MM.1S (cell line): ENCODE data around the gene MEG3.

Experiments
- EZH2 ChIP-seq: fragments of 300-600 bp; sonication (generic); optimal IDR thresholded peaks from 2 replicates; pipeline ENCODE3; 2017; ENCODE audit warnings: low read depth, mild to moderate bottlenecking, antibody characterized with exemption, low read length, mixed read lengths
- TF ChIP-seq, protein P1 (sequence below): fragments of 300-600 bp; sonication (generic); IDR thresholded peaks from 2 replicates; pipeline ENCODE4 v1.5.1; 2016; ENCODE audit warnings: antibody characterized with exemption, low read length, mixed read lengths

DNA sequence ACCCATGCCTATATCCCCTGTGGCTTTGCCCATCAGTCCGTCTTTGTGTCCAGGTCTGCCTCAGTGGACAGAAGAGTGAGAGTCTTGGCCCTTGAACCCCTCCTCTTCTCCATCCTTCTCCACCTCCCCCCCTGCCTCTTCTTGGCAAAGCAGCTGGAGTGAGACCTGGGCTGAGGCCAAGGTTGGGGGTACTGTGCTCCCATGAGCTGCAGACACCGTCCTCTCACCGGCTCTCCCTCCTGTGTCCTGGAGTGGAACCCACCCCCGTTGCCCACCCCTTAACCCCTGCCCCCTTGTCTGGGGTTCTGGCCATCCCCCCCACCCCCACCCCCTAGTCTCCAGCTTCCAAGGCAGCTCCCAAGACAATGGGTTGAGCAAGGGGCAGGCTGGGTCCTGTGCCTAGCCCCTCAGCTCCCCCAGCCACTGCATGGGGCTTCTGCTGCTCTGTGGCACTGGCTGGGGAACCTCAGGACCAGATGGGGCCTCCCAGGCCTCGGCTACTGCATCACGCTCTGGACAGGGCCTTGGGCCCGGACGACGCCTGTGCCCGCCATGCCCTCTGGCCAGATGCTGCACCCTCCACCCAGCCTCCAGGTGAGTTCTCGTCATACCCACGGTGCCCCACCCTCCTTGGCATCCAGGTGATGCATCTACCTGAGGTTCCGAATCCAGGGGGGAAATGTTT, 41.9 kb downstream of the MEG3 start:
- TF ChIP-seq, protein P1, sequence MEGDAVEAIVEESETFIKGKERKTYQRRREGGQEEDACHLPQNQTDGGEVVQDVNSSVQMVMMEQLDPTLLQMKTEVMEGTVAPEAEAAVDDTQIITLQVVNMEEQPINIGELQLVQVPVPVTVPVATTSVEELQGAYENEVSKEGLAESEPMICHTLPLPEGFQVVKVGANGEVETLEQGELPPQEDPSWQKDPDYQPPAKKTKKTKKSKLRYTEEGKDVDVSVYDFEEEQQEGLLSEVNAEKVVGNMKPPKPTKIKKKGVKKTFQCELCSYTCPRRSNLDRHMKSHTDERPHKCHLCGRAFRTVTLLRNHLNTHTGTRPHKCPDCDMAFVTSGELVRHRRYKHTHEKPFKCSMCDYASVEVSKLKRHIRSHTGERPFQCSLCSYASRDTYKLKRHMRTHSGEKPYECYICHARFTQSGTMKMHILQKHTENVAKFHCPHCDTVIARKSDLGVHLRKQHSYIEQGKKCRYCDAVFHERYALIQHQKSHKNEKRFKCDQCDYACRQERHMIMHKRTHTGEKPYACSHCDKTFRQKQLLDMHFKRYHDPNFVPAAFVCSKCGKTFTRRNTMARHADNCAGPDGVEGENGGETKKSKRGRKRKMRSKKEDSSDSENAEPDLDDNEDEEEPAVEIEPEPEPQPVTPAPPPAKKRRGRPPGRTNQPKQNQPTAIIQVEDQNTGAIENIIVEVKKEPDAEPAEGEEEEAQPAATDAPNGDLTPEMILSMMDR: no peak
- TF ChIP-seq EZH2: no peak
